C1 segment of cervical spinal cord (tissue), 14 donors: ENCODE data around the gene TBC1D22A.

ENCODE experiments used
- DNase-seq, 14 donors: peaks; one replicate each; lab custom pipeline; 2025; lab: John Stamatoyannopoulos, UW

Gene TBC1D22A

GRCh38 chr22:47054231-47055072 is 292.0 kb downstream of the TBC1D22A start:
- peak in 2 of 14 donors; percentile 10 to 26 for DNase-seq

- DNase-seq, result no peak
These were observed 292.6 kb downstream of the TBC1D22A start for GRCh38 chr22:47055073-47055355.

- no peak for DNase-seq
These were observed 293.0 kb downstream of the TBC1D22A start for GRCh38 chr22:47055461-47055860.

- no peak for DNase-seq
These were observed 293.5 kb downstream of the TBC1D22A start for GRCh38 chr22:47055921-47056320.

GRCh38 chr22:47056361-47056760 is 293.9 kb downstream of the TBC1D22A start:
- no peak for DNase-seq

GRCh38 chr22:47056776-47057470 is 294.5 kb downstream of the TBC1D22A start:
- DNase-seq, result no peak

GRCh38 chr22:47057916-47058585 is 295.6 kb downstream of the TBC1D22A start:
- no peak for DNase-seq

GRCh38 chr22:47059076-47059475 is 296.6 kb downstream of the TBC1D22A start:
- no peak for DNase-seq

- no peak for DNase-seq
These were observed 297.3 kb downstream of the TBC1D22A start for GRCh38 chr22:47059701-47060161.

- DNase-seq, result no peak
These were observed 298.3 kb downstream of the TBC1D22A start for GRCh38 chr22:47060718-47061117.

- DNase-seq, result no peak
These were observed 298.8 kb downstream of the TBC1D22A start for GRCh38 chr22:47061226-47061625.

- no peak for DNase-seq
These were observed 299.7 kb downstream of the TBC1D22A start for GRCh38 chr22:47062126-47062525.

- DNase-seq, result no peak
These were observed 300.6 kb downstream of the TBC1D22A start for GRCh38 chr22:47063071-47063509.

- no peak for DNase-seq
These were observed 301.2 kb downstream of the TBC1D22A start for GRCh38 chr22:47063606-47064005.

- DNase-seq, result no peak
These were observed 301.6 kb downstream of the TBC1D22A start for GRCh38 chr22:47064016-47064415.

- DNase-seq, result no peak
These were observed 302.0 kb downstream of the TBC1D22A start for GRCh38 chr22:47064416-47064815.

- no peak for DNase-seq
These were observed 303.5 kb downstream of the TBC1D22A start for GRCh38 chr22:47065756-47066615.

GRCh38 chr22:47066616-47066905 is 304.1 kb downstream of the TBC1D22A start:
- DNase-seq, result no peak

- DNase-seq, result no peak
These were observed 305.0 kb downstream of the TBC1D22A start for GRCh38 chr22:47067321-47067890.

- DNase-seq, result no peak
These were observed 305.6 kb downstream of the TBC1D22A start for GRCh38 chr22:47067911-47068625.

GRCh38 chr22:47068626-47068996 is 306.2 kb downstream of the TBC1D22A start:
- DNase-seq, result no peak
